ENCODE measurements around the gene KCNK13.

The KCNK13 gene

DNA sequence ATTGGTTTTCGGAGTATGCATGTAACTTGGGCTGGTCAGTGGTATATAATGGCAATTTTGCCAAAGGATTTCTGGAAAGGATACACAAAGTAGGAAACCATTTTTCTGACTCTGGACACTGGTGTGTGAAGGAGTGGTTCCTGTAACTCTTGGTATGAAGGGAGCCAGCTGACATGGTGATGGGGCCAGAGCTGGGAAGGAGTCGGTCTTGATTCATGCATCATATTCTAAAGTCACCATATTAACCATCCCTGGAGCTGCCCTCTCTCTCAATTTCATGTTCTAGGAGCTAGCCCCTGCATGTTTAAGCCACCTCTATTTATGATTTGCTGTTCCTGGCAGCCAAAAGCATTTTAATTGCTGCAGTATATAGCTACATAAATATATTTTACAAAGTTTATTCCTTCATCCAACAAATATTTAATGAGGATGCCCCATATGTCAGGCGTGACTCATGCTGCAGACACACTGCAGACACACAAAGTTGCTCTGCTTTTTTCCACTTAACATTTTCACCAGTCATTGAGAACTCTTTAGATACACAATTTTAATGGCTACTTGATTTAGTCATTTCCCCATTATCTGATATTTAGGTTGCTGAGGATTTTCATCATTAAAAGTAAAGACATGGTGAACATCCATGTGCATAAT lies 115.9 kb downstream of the KCNK13 start:
- Histone ChIP-seq H3K4me3 (ENCODE audit: low read depth in 1 of 2, low read length in 2 of 2) (no peak overlapping the region), H3K27me3 (ENCODE audit: low read depth, low read length) (no peaks in the 10 kb centered on the region), H3K36me3 (ENCODE audit: control insufficient read depth in 1 of 2, insufficient read depth in 2 of 2, low read length in 2 of 2) (no peaks in the 10 kb centered on the region), H3K4me1 (ENCODE audit: control insufficient read depth in 1 of 2, insufficient read depth in 2 of 2, low read length in 2 of 2) (no peaks in the 10 kb centered on the region), H3K27ac (ENCODE audit: low read length) (no peak overlapping the region), H3K9me3 (ENCODE audit: control insufficient read depth in 1 of 2, low read length in 2 of 2) (peaks cover 0 to 2% of the 10 kb centered on the region in 2 donors)

GRCh38 chr14:90179357-90179756 lies 117.6 kb downstream of the KCNK13 start:
- Histone ChIP-seq H3K4me3 (ENCODE audit: low read depth in 1 of 2, low read length in 2 of 2) (no peak overlapping the region), H3K9me3 (ENCODE audit: control insufficient read depth in 1 of 2, low read length in 2 of 2) (peaks cover 0 to 2% of the 10 kb centered on the region in 2 donors), H3K4me1 (ENCODE audit: control insufficient read depth in 1 of 2, insufficient read depth in 2 of 2, low read length in 2 of 2) (no peaks in the 10 kb centered on the region), H3K27ac (ENCODE audit: low read length) (no peak overlapping the region), H3K36me3 (ENCODE audit: control insufficient read depth in 1 of 2, insufficient read depth in 2 of 2, low read length in 2 of 2) (no peaks in the 10 kb centered on the region), H3K27me3 (ENCODE audit: low read depth, low read length) (no peaks in the 10 kb centered on the region)

DNA sequence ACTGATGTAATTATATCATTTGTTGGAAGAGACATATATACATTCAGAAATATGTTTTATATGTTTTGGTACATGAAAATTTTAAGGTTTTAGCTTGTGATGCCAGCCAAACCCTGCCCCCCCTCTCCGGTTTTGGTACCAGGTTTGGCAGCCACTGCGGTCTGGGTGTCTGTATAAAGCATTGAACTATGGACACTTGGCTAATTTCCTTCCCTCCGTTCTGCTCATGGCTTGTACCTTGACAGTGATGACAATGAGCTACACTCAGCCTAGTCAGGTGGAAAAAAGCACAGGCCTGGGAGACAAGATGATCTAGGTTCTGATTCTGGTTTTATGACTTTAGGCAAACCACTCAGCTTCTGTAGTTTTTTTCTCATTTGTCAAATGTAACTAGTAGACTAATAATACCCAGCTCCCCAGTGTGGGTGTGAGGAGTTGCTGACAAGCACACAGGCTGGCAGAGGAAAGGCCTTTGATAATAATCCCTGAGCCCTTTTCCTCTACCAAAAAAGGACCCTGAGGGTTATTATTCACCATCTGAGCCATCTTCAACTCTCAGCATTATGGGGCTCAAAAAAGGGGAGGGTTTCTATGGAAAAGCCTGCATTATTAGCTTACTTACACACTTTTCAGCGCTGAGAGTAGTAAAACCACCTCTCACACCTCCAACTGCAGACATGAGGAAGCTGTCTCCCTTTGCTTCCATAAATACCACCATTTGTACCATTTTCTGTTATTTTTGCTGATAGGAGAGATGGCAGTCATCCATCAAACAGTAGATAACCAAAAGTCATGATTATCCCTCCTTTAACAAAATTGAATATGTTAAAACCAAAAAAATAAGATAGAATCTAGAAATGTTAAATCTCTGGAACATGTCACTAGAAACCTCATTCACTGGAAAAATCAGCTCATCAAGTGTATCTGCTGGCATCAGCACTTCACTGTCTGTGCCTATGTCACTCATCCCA lies 118.3 kb downstream of the KCNK13 start:
- Histone ChIP-seq H3K27me3 (ENCODE audit: low read depth, low read length) (no peaks in the 10 kb centered on the region), H3K36me3 (ENCODE audit: control insufficient read depth in 1 of 2, insufficient read depth in 2 of 2, low read length in 2 of 2) (no peaks in the 10 kb centered on the region), H3K9me3 (ENCODE audit: control insufficient read depth in 1 of 2, low read length in 2 of 2) (peaks cover 0 to 2% of the 10 kb centered on the region in 2 donors), H3K27ac (ENCODE audit: low read length) (no peak overlapping the region), H3K4me3 (ENCODE audit: low read depth in 1 of 2, low read length in 2 of 2) (no peak overlapping the region), H3K4me1 (ENCODE audit: control insufficient read depth in 1 of 2, insufficient read depth in 2 of 2, low read length in 2 of 2) (no peaks in the 10 kb centered on the region)

- Histone ChIP-seq H3K27me3 (ENCODE audit: low read depth, low read length) (no peaks in the 10 kb centered on the region), H3K36me3 (ENCODE audit: control insufficient read depth in 1 of 2, insufficient read depth in 2 of 2, low read length in 2 of 2) (no peaks in the 10 kb centered on the region), H3K4me1 (ENCODE audit: control insufficient read depth in 1 of 2, insufficient read depth in 2 of 2, low read length in 2 of 2) (no peaks in the 10 kb centered on the region), H3K9me3 (ENCODE audit: control insufficient read depth in 1 of 2, low read length in 2 of 2) (peaks cover 0 to 2% of the 10 kb centered on the region in 2 donors), H3K4me3 (ENCODE audit: low read depth in 1 of 2, low read length in 2 of 2) (no peak overlapping the region), H3K27ac (ENCODE audit: low read length) (no peak overlapping the region)
These were observed 122.3 kb downstream of the KCNK13 start for GRCh38 chr14:90184094-90184493.

DNA sequence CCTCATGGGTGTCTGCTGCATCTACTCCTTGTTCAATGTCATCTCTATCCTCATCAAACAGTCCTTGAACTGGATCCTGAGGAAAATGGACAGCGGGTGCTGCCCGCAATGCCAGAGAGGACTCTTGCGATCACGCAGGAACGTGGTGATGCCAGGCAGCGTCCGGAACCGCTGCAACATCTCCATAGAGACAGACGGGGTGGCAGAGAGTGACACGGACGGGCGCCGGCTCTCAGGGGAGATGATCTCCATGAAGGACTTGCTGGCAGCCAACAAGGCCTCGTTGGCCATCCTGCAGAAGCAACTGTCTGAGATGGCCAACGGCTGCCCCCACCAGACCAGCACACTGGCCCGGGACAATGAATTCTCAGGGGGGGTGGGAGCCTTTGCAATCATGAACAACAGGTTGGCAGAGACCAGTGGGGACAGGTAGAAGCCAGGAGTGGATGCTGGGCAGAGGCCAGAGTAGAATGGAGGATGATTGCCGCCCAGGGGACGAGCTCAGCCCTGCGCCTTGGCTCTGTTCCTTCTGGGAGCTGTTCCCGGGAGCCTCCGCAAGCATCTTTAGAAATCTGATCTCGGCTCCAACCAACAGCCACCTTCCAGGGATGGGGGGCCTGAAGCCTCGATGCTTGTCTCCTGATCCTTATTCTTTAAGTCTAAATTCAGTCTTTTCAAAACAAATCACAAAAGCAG lies 122.9 kb downstream of the KCNK13 start:
- no peak overlapping the region for H3K4me3 ChIP-seq (ENCODE audit: low read depth in 1 of 2, low read length in 2 of 2)
- H3K36me3 ChIP-seq (ENCODE audit: control insufficient read depth in 1 of 2, insufficient read depth in 2 of 2, low read length in 2 of 2): no peaks in the 10 kb centered on the region
- H3K9me3 ChIP-seq (ENCODE audit: control insufficient read depth in 1 of 2, low read length in 2 of 2): peaks cover 0 to 2% of the 10 kb centered on the region in 2 donors

GRCh38 chr14:90188588-90188987 lies 126.8 kb downstream of the KCNK13 start:
- no peaks in the 10 kb centered on the region for H3K27me3 ChIP-seq (ENCODE audit: low read depth, low read length)
- H3K4me1 ChIP-seq (ENCODE audit: control insufficient read depth in 1 of 2, insufficient read depth in 2 of 2, low read length in 2 of 2): no peaks in the 10 kb centered on the region
- H3K36me3 ChIP-seq (ENCODE audit: control insufficient read depth in 1 of 2, insufficient read depth in 2 of 2, low read length in 2 of 2): no peaks in the 10 kb centered on the region
- no peak overlapping the region for H3K27ac ChIP-seq (ENCODE audit: low read length)
- no peaks in the 10 kb centered on the region for H3K9me3 ChIP-seq (ENCODE audit: control insufficient read depth in 1 of 2, low read length in 2 of 2)
- no peak overlapping the region for H3K4me3 ChIP-seq (ENCODE audit: low read depth in 1 of 2, low read length in 2 of 2)

More for the DNA sequence above, 122.9 kb downstream of the KCNK13 start:
- H3K27me3 ChIP-seq (ENCODE audit: low read depth, low read length): no peaks in the 10 kb centered on the region
- no peaks in the 10 kb centered on the region for H3K4me1 ChIP-seq (ENCODE audit: control insufficient read depth in 1 of 2, insufficient read depth in 2 of 2, low read length in 2 of 2)
- H3K27ac ChIP-seq (ENCODE audit: low read length): no peak overlapping the region

DNA sequence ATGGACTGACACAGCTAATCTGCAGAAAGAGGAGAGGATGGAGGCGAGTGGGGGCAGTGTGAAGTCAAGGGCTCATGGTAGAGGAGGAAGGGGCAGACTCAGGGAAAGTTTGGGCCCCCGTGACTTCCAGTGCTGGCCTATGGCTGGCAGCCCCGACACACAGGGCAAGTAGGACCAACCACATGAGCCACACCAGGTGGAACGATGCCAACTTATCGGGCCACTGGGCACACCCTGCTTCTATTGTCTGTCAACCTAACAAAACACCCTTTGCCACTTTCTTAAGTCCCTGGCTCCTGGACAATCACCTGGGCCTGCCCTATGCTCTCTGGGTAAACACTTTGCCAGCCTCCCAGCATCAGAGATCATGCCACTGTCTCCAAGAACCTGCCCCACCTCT lies 129.4 kb downstream of the KCNK13 start:
- Histone ChIP-seq H3K4me3 (ENCODE audit: low read depth in 1 of 2, low read length in 2 of 2) (no peak overlapping the region), H3K4me1 (ENCODE audit: control insufficient read depth in 1 of 2, insufficient read depth in 2 of 2, low read length in 2 of 2) (no peaks in the 10 kb centered on the region), H3K36me3 (ENCODE audit: control insufficient read depth in 1 of 2, insufficient read depth in 2 of 2, low read length in 2 of 2) (no peaks in the 10 kb centered on the region), H3K9me3 (ENCODE audit: control insufficient read depth in 1 of 2, low read length in 2 of 2) (no peaks in the 10 kb centered on the region), H3K27ac (ENCODE audit: low read length) (no peak overlapping the region), H3K27me3 (ENCODE audit: low read depth, low read length) (no peaks in the 10 kb centered on the region)

GRCh38 chr14:90191585-90191984 lies 129.8 kb downstream of the KCNK13 start:
- no peaks in the 10 kb centered on the region for H3K36me3 ChIP-seq (ENCODE audit: control insufficient read depth in 1 of 2, insufficient read depth in 2 of 2, low read length in 2 of 2)
- no peaks in the 10 kb centered on the region for H3K4me1 ChIP-seq (ENCODE audit: control insufficient read depth in 1 of 2, insufficient read depth in 2 of 2, low read length in 2 of 2)
- no peaks in the 10 kb centered on the region for H3K27me3 ChIP-seq (ENCODE audit: low read depth, low read length)
- H3K9me3 ChIP-seq (ENCODE audit: control insufficient read depth in 1 of 2, low read length in 2 of 2): no peaks in the 10 kb centered on the region
- no peak overlapping the region for H3K27ac ChIP-seq (ENCODE audit: low read length)
- no peak overlapping the region for H3K4me3 ChIP-seq (ENCODE audit: low read depth in 1 of 2, low read length in 2 of 2)

DNA sequence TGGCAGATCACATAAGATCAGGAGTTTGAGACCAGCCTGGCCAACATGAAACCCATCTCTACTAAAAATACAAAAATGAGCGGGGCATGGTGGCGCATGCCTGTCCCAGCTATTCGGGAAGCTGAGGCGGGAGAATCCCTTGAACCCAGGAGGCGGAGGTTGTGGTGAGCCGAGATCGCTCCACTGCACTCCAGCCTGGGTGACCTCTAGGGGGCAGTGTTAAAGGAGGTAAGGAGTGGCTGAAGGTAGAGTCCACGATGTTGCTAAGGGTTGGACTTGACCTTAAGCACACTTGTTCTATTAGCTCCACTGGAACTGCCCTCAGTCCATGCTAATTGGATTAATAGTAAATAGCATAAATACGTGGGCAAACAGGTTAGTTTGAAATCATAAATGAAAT lies 132.1 kb downstream of the KCNK13 start:
- Histone ChIP-seq H3K36me3 (ENCODE audit: control insufficient read depth in 1 of 2, insufficient read depth in 2 of 2, low read length in 2 of 2) (no peaks in the 10 kb centered on the region), H3K27ac (ENCODE audit: low read length) (no peak overlapping the region), H3K9me3 (ENCODE audit: control insufficient read depth in 1 of 2, low read length in 2 of 2) (no peaks in the 10 kb centered on the region), H3K4me3 (ENCODE audit: low read depth in 1 of 2, low read length in 2 of 2) (no peak overlapping the region), H3K4me1 (ENCODE audit: control insufficient read depth in 1 of 2, insufficient read depth in 2 of 2, low read length in 2 of 2) (no peaks in the 10 kb centered on the region), H3K27me3 (ENCODE audit: low read depth, low read length) (no peaks in the 10 kb centered on the region)

- Histone ChIP-seq H3K27ac (ENCODE audit: low read length) (no peak overlapping the region), H3K36me3 (ENCODE audit: control insufficient read depth in 1 of 2, insufficient read depth in 2 of 2, low read length in 2 of 2) (no peaks in the 10 kb centered on the region), H3K27me3 (ENCODE audit: low read depth, low read length) (no peaks in the 10 kb centered on the region), H3K4me3 (ENCODE audit: low read depth in 1 of 2, low read length in 2 of 2) (no peak overlapping the region), H3K4me1 (ENCODE audit: control insufficient read depth in 1 of 2, insufficient read depth in 2 of 2, low read length in 2 of 2) (no peaks in the 10 kb centered on the region), H3K9me3 (ENCODE audit: control insufficient read depth in 1 of 2, low read length in 2 of 2) (no peaks in the 10 kb centered on the region)
These were observed 132.9 kb downstream of the KCNK13 start for GRCh38 chr14:90194706-90195105.

DNA sequence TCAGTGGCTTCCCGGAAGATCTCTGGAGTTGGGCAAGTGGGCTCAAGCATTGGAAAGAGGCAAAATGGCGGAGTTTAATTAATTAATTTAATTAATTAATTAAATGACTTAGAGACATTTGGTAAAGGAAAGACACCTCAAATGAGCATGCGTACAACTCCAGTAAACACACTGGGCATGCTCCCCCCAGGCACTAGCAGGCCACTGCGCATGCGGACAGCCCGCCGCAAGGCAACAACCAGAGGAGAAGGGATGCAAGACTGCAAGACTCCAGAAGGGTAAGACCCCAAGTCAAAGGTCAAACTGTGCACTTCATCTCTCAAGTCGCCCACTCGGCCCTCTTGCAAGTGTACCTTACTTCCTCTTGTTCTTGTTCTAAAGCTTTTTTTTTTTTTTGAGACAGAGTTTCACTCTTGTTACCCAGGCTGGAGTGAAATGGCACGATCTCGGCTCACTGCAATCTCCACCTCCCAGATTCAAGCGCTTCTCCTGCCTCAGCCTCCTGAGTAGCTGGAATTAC lies 136.8 kb downstream of the KCNK13 start:
- Histone ChIP-seq H3K4me3 (ENCODE audit: low read depth in 1 of 2, low read length in 2 of 2) (no peak overlapping the region), H3K27ac (ENCODE audit: low read length) (no peak overlapping the region), H3K4me1 (ENCODE audit: control insufficient read depth in 1 of 2, insufficient read depth in 2 of 2, low read length in 2 of 2) (no peaks in the 10 kb centered on the region), H3K36me3 (ENCODE audit: control insufficient read depth in 1 of 2, insufficient read depth in 2 of 2, low read length in 2 of 2) (no peaks in the 10 kb centered on the region), H3K27me3 (ENCODE audit: low read depth, low read length) (no peaks in the 10 kb centered on the region), H3K9me3 (ENCODE audit: control insufficient read depth in 1 of 2, low read length in 2 of 2) (peaks cover 0 to 5% of the 10 kb centered on the region in 2 donors)
